NCI-H510A (cell line): ENCODE measurements around the gene CHD1L.
"Not testable (repeated sequence)": the region's sequence is repeated elsewhere in the genome, so short reads cannot be mapped to it uniquely, and the experiment has no call there.

ENCODE experiments used
- DNase-seq: peaks from one replicate; lab custom pipeline; 2025; lab: John Stamatoyannopoulos, UW

CHD1L gene

GRCh38 chr1:147242449-147243227, at the start of gene CHD1L:
Gene CHD1L, plus strand, starts transcription at chr1:147242684. Its CDS starts 20 bp downstream, at chr1:147242704.
- DNase-seq = peak; percentile 90

- not testable (repeated sequence) for DNase-seq
Measured at GRCh38 chr1:147197324-147197723, 45.2 kb upstream of the CHD1L start.

- no peak for DNase-seq
Measured at GRCh38 chr1:147201276-147201675, 41.2 kb upstream of the CHD1L start.

- no peak for DNase-seq
Measured at GRCh38 chr1:147201786-147202185, 40.7 kb upstream of the CHD1L start.

GRCh38 chr1:147202576-147202975, 39.9 kb upstream of the CHD1L start:
- no peak for DNase-seq

- DNase-seq = no peak
Measured at GRCh38 chr1:147204080-147204479, 38.4 kb upstream of the CHD1L start.

GRCh38 chr1:147207192-147207591, 35.3 kb upstream of the CHD1L start:
- no peak for DNase-seq

GRCh38 chr1:147208619-147209018, 33.9 kb upstream of the CHD1L start:
- DNase-seq = no peak

- DNase-seq = no peak
Measured at GRCh38 chr1:147209825-147210821, 32.4 kb upstream of the CHD1L start.

GRCh38 chr1:147210987-147211386, 31.5 kb upstream of the CHD1L start:
- DNase-seq = no peak

- DNase-seq = no peak
Measured at GRCh38 chr1:147211577-147211976, 30.9 kb upstream of the CHD1L start.

- DNase-seq = no peak
Measured at GRCh38 chr1:147213271-147213670, 29.2 kb upstream of the CHD1L start.

GRCh38 chr1:147214325-147214724, 28.2 kb upstream of the CHD1L start:
- DNase-seq = no peak

GRCh38 chr1:147214842-147215539, 27.5 kb upstream of the CHD1L start:
- DNase-seq = no peak

- no peak for DNase-seq
Measured at GRCh38 chr1:147215540-147215916, 27.0 kb upstream of the CHD1L start.

GRCh38 chr1:147216124-147216523, 26.4 kb upstream of the CHD1L start:
- no peak for DNase-seq

- no peak for DNase-seq
Measured at GRCh38 chr1:147217141-147217540, 25.3 kb upstream of the CHD1L start.

GRCh38 chr1:147218606-147219005, 23.9 kb upstream of the CHD1L start:
- no peak for DNase-seq

- no peak for DNase-seq
Measured at GRCh38 chr1:147223740-147224615, 18.5 kb upstream of the CHD1L start.

- DNase-seq = peak; percentile 23
Measured at GRCh38 chr1:147225193-147225730, 17.2 kb upstream of the CHD1L start, which contains the start of gene FMO5. Gene FMO5, minus strand, starts transcription at chr1:147225339. Its CDS starts 310 bp downstream, at chr1:147225029.

GRCh38 chr1:147231032-147231431, 11.5 kb upstream of the CHD1L start:
- DNase-seq = not testable (repeated sequence)
